Keratinocyte (primary cell): Measurements from ENCODE around the gene TSPAN17. TPM values are rescaled to one million over a fixed set of nuclear protein-coding genes. Genes with fewer than 3 reads are reported as not detected.

ENCODE experiments used
- DNase-seq: peaks from one replicate; pipeline ENCODE4 v3.0.0-alpha.2; 2011; ENCODE audit warnings: low read depth, missing footprints, low spot score
- FAIRE-seq: peaks from 2 replicates; lab custom pipeline; 2011; peaks lifted over from hg19 to GRCh38; lab: Jason Lieb, UNC
- H2AFZ ChIP-seq: 2 replicates; pipeline ENCODE4 v1.6.0; 2012; ENCODE audit warnings: low read length, control low read depth, inconsistent platforms; ENCODE audit not compliant: control insufficient read depth
- H3K27ac ChIP-seq: 2 replicates; pipeline ENCODE4 v1.5.1; 2011; ENCODE audit warnings: low read length; ENCODE audit not compliant: control insufficient read depth, insufficient read depth
- H3K27me3 ChIP-seq: 3 replicates; pipeline ENCODE4 v1.6.0; 2011; ENCODE audit warnings: low read length; ENCODE audit not compliant: control insufficient read depth, insufficient read depth; ENCODE audit errors: extremely low read depth
- H3K36me3 ChIP-seq, 2 experiments: 2 replicates in 1 of 2; 3 replicates in 1 of 2; pipeline ENCODE4 v1.5.1; 2011; ENCODE audit warnings: low read length in 2 of 2, mild to moderate bottlenecking in 1 of 2; ENCODE audit not compliant: control insufficient read depth in 2 of 2, insufficient read depth in 2 of 2; ENCODE audit errors: extremely low read depth in 1 of 2
- H3K4me1 ChIP-seq: 3 replicates; pipeline ENCODE4 v1.5.1; 2011; ENCODE audit warnings: low read length; ENCODE audit not compliant: control insufficient read depth, insufficient read depth; ENCODE audit errors: extremely low read depth
- H3K4me2 ChIP-seq: 3 replicates; pipeline ENCODE4 v1.6.0; 2011; ENCODE audit warnings: low read depth, low read length; ENCODE audit not compliant: control insufficient read depth, insufficient read depth; ENCODE audit errors: extremely low read depth
- H3K4me3 ChIP-seq, 3 experiments: fragments of 200-600 bp in 1 of 3; sonication (generic) in 1 of 3; 2 replicates in 2 of 3; 3 replicates in 1 of 3; pipeline ENCODE4 v1.5.1; 2011 to 2016; ENCODE audit warnings: low read length in 3 of 3, mild to moderate bottlenecking in 3 of 3, control low read depth in 2 of 3, inconsistent platforms in 1 of 3, low read depth in 1 of 3, mixed read lengths in 1 of 3, mixed run types in 1 of 3, moderate library complexity in 1 of 3; ENCODE audit not compliant: control insufficient read depth in 2 of 3, insufficient read depth in 2 of 3; ENCODE audit errors: extremely low read depth in 1 of 3
- H3K79me2 ChIP-seq: 2 replicates; pipeline ENCODE4 v1.6.0; 2012; ENCODE audit warnings: low read length; ENCODE audit not compliant: control insufficient read depth, insufficient read depth
- H3K9ac ChIP-seq: 3 replicates; pipeline ENCODE4 v1.6.0; 2011; ENCODE audit warnings: low read length; ENCODE audit not compliant: control insufficient read depth, insufficient read depth; ENCODE audit errors: extremely low read depth
- H3K9me1 ChIP-seq: 3 replicates; pipeline ENCODE4 v1.6.0; 2011; ENCODE audit warnings: low read length; ENCODE audit not compliant: control insufficient read depth, insufficient read depth; ENCODE audit errors: extremely low read depth
- H3K9me3 ChIP-seq: 2 replicates; pipeline ENCODE4 v1.5.1; 2012; ENCODE audit warnings: low read depth, low read length; ENCODE audit not compliant: control insufficient read depth
- H4K20me1 ChIP-seq: 3 replicates; pipeline ENCODE4 v1.6.0; 2011; ENCODE audit warnings: low read length; ENCODE audit not compliant: control insufficient read depth, insufficient read depth; ENCODE audit errors: extremely low read depth
- EZH2 ChIP-seq: IDR thresholded peaks from one replicate; pipeline ENCODE4 v1.6.1; 2012; ENCODE audit warnings: inconsistent platforms, mild to moderate bottlenecking, low read length, moderate library complexity
- dilution Hi-C: fragments of 300-500 bp; cut with MboI; formaldehyde crosslinking; loops from one replicate; pipeline ENCODE4 v1.7.0; 2020; ENCODE audit warnings: low sequenced_read_pairs; ENCODE audit not compliant: extremely low pct_ligation_motif_present
- polyA plus RNA-seq, 5 experiments: library from polyadenylated mRNA; depleted of rRNA in 3 of 5; stranded (reverse) in 3 of 5; stranded (forward) in 1 of 5; unstranded in 1 of 5; fragments of >200 nt; gene quantifications; 1 replicate in 1 of 5; 2 replicates in 3 of 5; 3 replicates in 1 of 5; pipeline versions ENCODE4 v1.2.1 to v1.2.3, GENCODE V29; 2011 to 2012; ENCODE audit warnings: missing spikeins in 2 of 5, low read depth in 1 of 5, low replicate concordance in 1 of 5
- TF ChIP-seq, protein P1 (sequence below), 3 experiments: IDR thresholded peaks in 1 of 3; conservative IDR thresholded peaks in 1 of 3; optimal IDR thresholded peaks in 1 of 3; 2 replicates in 2 of 3; 3 replicates in 1 of 3; pipeline versions ENCODE3 to v1.5.1; 2011; ENCODE audit warnings: low read length in 3 of 3, mild to moderate bottlenecking in 3 of 3, moderate library complexity in 2 of 3, control low read depth in 1 of 3, inconsistent platforms in 1 of 3; ENCODE audit not compliant: insufficient read depth in 2 of 3; ENCODE audit errors: extremely low read depth in 1 of 3

TSPAN17 gene
- polyA plus RNA-seq, 1 donor (not counting 4 experiments of a cell fraction or from before 2014, with no cell fraction given): 53.1 TPM

DNA sequence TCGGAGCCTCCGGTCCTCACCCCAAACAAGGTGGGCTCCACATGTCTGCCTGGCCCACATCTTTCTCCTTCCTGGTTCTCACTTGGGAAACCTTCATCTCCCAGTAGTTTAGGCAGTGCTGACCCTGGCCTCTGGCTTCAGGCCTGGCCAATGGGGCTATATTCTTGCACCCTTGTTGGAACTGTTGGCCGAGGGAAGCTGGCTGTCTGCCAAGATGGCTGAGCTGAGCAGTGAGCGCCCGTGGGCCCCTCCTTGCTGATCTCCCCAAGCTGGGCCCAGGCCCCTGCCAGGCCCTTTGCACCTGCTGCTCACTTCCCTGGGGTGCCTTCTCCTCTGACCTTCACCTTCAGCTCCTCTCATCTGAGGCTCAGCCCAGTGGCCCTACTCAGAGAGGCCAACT is 31.3 kb downstream of the TSPAN17 start:
- no peaks in the 10 kb centered on the region for H3K9me1 ChIP-seq
- no peak for FAIRE-seq
- H3K9ac ChIP-seq: no peak overlapping the region
- H3K36me3 ChIP-seq: no peaks in the 10 kb centered on the region
- H2AFZ ChIP-seq: no peak overlapping the region
- dilution Hi-C loops: no loop called here
- H3K27ac ChIP-seq: no peak overlapping the region
- TF ChIP-seq, protein P1, sequence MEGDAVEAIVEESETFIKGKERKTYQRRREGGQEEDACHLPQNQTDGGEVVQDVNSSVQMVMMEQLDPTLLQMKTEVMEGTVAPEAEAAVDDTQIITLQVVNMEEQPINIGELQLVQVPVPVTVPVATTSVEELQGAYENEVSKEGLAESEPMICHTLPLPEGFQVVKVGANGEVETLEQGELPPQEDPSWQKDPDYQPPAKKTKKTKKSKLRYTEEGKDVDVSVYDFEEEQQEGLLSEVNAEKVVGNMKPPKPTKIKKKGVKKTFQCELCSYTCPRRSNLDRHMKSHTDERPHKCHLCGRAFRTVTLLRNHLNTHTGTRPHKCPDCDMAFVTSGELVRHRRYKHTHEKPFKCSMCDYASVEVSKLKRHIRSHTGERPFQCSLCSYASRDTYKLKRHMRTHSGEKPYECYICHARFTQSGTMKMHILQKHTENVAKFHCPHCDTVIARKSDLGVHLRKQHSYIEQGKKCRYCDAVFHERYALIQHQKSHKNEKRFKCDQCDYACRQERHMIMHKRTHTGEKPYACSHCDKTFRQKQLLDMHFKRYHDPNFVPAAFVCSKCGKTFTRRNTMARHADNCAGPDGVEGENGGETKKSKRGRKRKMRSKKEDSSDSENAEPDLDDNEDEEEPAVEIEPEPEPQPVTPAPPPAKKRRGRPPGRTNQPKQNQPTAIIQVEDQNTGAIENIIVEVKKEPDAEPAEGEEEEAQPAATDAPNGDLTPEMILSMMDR (optimal IDR thresholded peaks at IDR 0.05 in 1 of 3, IDR thresholded peaks at IDR 0.05 in 1 of 3, conservative IDR thresholded peaks at IDR 0.05 in 1 of 3; ENCODE audit: extremely low read depth in 1 of 3, insufficient read depth in 2 of 3, low read length in 3 of 3): no peak
- no peak for TF ChIP-seq EZH2
- H3K27me3 ChIP-seq: peaks cover 61% of the 10 kb centered on the region
- H3K4me2 ChIP-seq: no peak overlapping the region
- H3K79me2 ChIP-seq: no peaks in the 10 kb centered on the region
- H3K4me3 ChIP-seq: no peak overlapping the region
- no peaks in the 10 kb centered on the region for H4K20me1 ChIP-seq
- H3K9me3 ChIP-seq: no peaks in the 10 kb centered on the region
- DNase-seq: no peak
- no peaks in the 10 kb centered on the region for H3K4me1 ChIP-seq

DNA sequence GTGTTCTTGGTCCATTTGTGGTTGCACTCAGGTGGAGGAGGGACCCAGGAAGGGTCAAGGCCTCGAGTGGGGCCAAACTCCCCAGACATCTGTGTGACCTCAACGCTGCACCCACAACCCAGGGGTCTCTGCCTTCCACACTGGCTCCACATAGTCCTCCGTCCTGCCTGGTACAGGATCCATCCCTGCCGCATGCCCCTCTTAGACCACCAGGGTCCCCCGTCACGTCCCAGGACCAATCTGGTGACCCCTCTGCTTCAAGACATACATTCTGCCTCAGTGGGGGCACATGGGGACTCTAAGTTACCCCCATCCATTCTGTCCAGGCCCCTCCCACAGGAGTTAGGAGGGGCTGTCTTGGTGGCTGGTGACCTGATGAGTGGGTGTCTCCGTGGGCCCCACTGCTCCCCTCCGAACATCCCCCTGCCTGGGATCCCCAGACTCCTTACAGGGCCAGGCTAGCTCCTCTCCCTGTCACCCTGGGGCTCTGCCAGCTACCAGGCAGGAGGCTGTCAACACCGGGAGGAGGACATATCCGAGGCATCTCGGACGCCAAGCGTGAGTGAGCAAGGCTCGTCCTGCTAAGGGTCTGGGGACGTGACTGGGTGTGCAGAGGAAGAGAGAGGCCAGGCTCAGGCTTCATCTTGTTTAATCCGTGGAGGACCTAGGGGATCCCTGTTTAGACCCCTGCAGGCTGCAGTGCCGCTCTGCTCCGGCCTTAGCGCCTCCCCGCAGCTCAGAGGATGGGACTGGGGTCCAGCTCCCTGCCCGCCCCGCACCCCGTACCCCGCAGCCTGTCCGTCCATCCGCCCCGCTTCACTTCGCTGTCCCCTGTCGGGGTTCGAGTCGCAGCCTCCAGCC is 32.3 kb downstream of the TSPAN17 start:
- FAIRE-seq (no peak), DNase-seq (no peak)
- H3K9ac ChIP-seq: no peak overlapping the region
- H3K9me1 ChIP-seq: no peaks in the 10 kb centered on the region
- TF ChIP-seq EZH2: peak; percentile 46
- TF ChIP-seq, protein P1 (optimal IDR thresholded peaks at IDR 0.05 in 1 of 3, IDR thresholded peaks at IDR 0.05 in 1 of 3, conservative IDR thresholded peaks at IDR 0.05 in 1 of 3; ENCODE audit: extremely low read depth in 1 of 3, insufficient read depth in 2 of 3, low read length in 3 of 3): no peak
- H2AFZ ChIP-seq: no peak overlapping the region
- no peak overlapping the region for H3K4me3 ChIP-seq
- no peaks in the 10 kb centered on the region for H3K79me2 ChIP-seq
- H3K27ac ChIP-seq: no peak overlapping the region
- peaks cover 64% of the 10 kb centered on the region for H3K27me3 ChIP-seq
- H3K4me2 ChIP-seq: no peak overlapping the region
- no peaks in the 10 kb centered on the region for H3K9me3 ChIP-seq
- H4K20me1 ChIP-seq: no peaks in the 10 kb centered on the region
- no peaks in the 10 kb centered on the region for H3K4me1 ChIP-seq
- dilution Hi-C loops: no loop called here
- no peaks in the 10 kb centered on the region for H3K36me3 ChIP-seq
